ENCODE results near the gene EPN2. TPM values are rescaled to one million over a fixed set of nuclear protein-coding genes. Genes with fewer than 3 reads are reported as not detected.

The EPN2 gene
- total and polyA plus RNA-seq, 2 donors (not counting 1 experiment from before 2014, with no cell fraction given) = 23.8 to 36.0 TPM

DNA sequence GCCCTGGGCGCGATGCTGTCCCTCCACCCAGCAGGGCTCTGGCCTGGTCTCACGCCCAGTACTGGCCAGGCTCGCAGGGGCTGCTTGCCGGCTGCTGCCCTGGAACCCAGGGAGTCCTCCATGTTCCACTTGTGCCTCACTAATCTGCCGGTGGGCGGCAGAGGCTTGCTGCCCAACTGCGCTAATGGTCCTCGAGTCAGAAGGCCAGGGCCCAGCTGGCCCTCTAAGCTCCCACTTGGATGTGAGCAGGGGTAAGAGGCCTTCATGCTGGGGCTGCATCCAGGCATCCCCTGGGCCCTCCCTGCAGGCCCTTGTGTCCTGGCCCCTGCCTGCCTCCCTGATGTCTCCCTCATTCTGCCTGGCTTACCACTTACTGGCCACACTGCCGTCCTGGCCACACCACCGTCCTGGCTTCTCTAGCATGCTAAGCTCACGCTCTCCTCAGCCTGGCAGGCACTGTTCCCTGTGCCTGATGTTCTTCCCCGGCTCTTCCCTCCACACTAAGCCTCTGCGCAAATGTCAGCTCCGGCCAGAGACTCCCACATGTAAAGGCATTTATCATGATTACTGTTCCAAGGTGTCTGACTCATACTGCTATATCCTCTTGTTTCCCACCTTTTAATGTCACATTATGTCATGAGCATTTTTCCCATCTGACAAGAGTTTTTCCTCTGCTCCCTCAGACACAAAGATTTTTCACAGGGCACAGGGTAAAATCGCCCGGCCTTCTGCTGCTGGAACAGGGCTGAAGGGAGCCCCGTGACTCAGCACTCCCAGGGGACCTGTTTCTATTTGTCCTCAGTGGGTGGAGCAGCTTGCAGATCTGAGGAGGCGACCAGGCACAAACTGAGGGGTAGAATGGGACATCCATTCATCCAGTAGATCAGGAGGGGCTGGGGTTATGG is 109.4 kb downstream of the EPN2 start:
- Histone ChIP-seq H2AFZ (ENCODE audit: low read length) (no peak overlapping the region), H3K27ac (ENCODE audit: insufficient read depth, low read length) (peak overlapping the region; percentile 31)

DNA sequence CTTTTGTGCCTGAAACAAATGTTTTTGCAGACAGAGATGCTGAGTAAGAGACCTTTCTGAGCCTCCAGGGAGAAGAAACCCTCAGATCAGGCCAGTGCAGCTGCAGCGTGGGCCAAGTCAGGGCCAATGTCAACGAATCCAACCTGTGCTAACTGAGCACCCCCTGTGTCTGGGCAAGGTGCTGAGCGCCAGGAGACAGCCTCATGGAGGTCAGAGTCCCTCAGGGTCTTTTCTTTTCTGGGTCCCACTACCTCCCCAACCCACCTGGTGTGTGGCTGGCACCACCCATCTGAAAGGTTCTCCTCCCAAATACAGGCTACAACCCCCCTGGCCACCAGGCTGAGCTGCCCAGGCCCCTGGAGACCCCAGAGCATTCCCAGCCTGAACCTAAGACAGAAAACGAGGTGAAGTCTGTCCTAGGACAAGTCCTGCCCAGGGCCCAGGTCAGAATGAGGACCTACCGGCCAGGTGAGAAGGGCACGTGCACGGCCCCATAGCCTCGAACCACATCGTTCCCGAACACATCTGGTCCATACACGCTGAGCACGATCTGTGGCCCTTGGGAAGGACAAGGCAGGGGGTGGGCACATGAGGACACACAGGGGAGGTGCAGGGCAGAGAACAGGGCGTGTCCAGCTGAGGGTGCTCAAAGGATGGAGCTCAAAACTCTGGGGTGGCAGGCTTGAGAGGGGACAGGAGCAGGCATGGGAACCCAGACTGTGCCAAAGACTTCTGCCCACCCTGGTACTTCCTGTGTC is 110.3 kb downstream of the EPN2 start:
- TF ChIP-seq, protein P1, sequence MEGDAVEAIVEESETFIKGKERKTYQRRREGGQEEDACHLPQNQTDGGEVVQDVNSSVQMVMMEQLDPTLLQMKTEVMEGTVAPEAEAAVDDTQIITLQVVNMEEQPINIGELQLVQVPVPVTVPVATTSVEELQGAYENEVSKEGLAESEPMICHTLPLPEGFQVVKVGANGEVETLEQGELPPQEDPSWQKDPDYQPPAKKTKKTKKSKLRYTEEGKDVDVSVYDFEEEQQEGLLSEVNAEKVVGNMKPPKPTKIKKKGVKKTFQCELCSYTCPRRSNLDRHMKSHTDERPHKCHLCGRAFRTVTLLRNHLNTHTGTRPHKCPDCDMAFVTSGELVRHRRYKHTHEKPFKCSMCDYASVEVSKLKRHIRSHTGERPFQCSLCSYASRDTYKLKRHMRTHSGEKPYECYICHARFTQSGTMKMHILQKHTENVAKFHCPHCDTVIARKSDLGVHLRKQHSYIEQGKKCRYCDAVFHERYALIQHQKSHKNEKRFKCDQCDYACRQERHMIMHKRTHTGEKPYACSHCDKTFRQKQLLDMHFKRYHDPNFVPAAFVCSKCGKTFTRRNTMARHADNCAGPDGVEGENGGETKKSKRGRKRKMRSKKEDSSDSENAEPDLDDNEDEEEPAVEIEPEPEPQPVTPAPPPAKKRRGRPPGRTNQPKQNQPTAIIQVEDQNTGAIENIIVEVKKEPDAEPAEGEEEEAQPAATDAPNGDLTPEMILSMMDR (conservative IDR thresholded peaks at IDR 0.05 in 1 of 2, IDR thresholded peaks at IDR 0.05 in 1 of 2; ENCODE audit: low read depth in 1 of 2, low read length in 2 of 2) = no peak
- TF ChIP-seq EZH2 (IDR thresholded peaks at IDR 0.05; ENCODE audit: low read length, missing control alignments) = no peak
- no peak overlapping the region for H2AFZ ChIP-seq (ENCODE audit: low read length)
- no peaks in the 10 kb centered on the region for H3K79me2 ChIP-seq (ENCODE audit: control insufficient read depth, insufficient read depth, low read length)
- DNase-seq (ENCODE audit: low read depth in 2 of 2) = no peak
- H4K20me1 ChIP-seq (ENCODE audit: control insufficient read depth, extremely low read depth, insufficient read depth, low read length) = no peaks in the 10 kb centered on the region
- H3K9ac ChIP-seq (ENCODE audit: insufficient read depth, low read length) = no peak overlapping the region
- no peaks in the 10 kb centered on the region for H3K36me3 ChIP-seq (ENCODE audit: control insufficient read depth, insufficient read depth, low read length)
- peaks cover 22% of the 10 kb centered on the region for H3K4me1 ChIP-seq (ENCODE audit: control insufficient read depth, extremely low read depth, insufficient read depth, low read length)
- H3K4me2 ChIP-seq (ENCODE audit: extremely low read depth, insufficient read depth, low read length) = peak overlapping the region; percentile 52
- no peaks in the 10 kb centered on the region for H3K9me3 ChIP-seq (ENCODE audit: control insufficient read depth, insufficient read depth, low read depth, low read length)
- no peaks in the 10 kb centered on the region for H3K27me3 ChIP-seq (ENCODE audit: control insufficient read depth, insufficient read depth, low read length)
- H3K27ac ChIP-seq (ENCODE audit: insufficient read depth, low read length) = no peak overlapping the region
- no peak overlapping the region for H3K4me3 ChIP-seq (replicated peaks in 1 of 4; ENCODE audit: control extremely low read depth in 1 of 4, insufficient read depth in 1 of 4, low read depth in 3 of 4, low read length in 4 of 4)

More for the DNA sequence above, 109.4 kb downstream of the EPN2 start:
- H3K9me3 ChIP-seq (ENCODE audit: control insufficient read depth, insufficient read depth, low read depth, low read length) = no peaks in the 10 kb centered on the region
- no peaks in the 10 kb centered on the region for H4K20me1 ChIP-seq (ENCODE audit: control insufficient read depth, extremely low read depth, insufficient read depth, low read length)
- no peak for TF ChIP-seq EZH2 (IDR thresholded peaks at IDR 0.05; ENCODE audit: low read length, missing control alignments)
- TF ChIP-seq, protein P1 (conservative IDR thresholded peaks at IDR 0.05 in 1 of 2, IDR thresholded peaks at IDR 0.05 in 1 of 2; ENCODE audit: low read depth in 1 of 2, low read length in 2 of 2) = no peak
- H3K79me2 ChIP-seq (ENCODE audit: control insufficient read depth, insufficient read depth, low read length) = no peaks in the 10 kb centered on the region
- no peak overlapping the region for H3K4me3 ChIP-seq (replicated peaks in 1 of 4; ENCODE audit: control extremely low read depth in 1 of 4, insufficient read depth in 1 of 4, low read depth in 3 of 4, low read length in 4 of 4)
- no peaks in the 10 kb centered on the region for H3K27me3 ChIP-seq (ENCODE audit: control insufficient read depth, insufficient read depth, low read length)
- DNase-seq (ENCODE audit: low read depth in 2 of 2) = peak; percentile 67 to 95
- no peak overlapping the region for H3K9ac ChIP-seq (ENCODE audit: insufficient read depth, low read length)
- peaks cover 22% of the 10 kb centered on the region for H3K4me1 ChIP-seq (ENCODE audit: control insufficient read depth, extremely low read depth, insufficient read depth, low read length)
- no peaks in the 10 kb centered on the region for H3K36me3 ChIP-seq (ENCODE audit: control insufficient read depth, insufficient read depth, low read length)
- H3K4me2 ChIP-seq (ENCODE audit: extremely low read depth, insufficient read depth, low read length) = peak overlapping the region; percentile 52

DNA sequence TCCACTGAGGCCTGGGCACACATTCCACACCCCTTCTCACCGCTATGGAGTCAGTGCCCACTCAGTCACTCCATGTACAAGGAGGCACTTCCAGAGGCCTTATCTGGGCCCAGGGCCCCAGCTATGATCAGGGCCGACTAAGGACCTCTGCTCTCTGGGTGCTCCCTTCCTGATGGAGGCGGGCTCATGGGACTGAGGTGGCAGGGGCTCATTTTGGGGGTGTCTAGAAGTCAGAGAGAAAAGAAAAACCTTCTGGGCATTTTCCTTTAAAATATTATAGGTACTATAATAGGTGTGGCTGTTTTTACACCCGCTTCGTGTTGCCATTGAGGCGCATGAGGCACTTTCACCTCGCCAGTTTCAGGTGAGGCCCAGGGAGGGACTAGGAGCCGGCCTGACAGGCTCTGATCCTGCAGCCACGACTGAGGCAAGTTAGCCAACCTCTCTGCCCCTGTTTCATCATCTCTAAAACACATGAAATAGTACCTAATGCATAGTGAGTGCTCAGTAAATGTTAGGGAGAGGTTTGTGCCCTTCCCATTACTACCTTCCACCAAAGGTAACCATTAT is 111.0 kb downstream of the EPN2 start:
- no peak overlapping the region for H3K27ac ChIP-seq (ENCODE audit: insufficient read depth, low read length)
- H3K4me2 ChIP-seq (ENCODE audit: extremely low read depth, insufficient read depth, low read length) = no peak overlapping the region
- H3K9me3 ChIP-seq (ENCODE audit: control insufficient read depth, insufficient read depth, low read depth, low read length) = no peaks in the 10 kb centered on the region
- H3K79me2 ChIP-seq (ENCODE audit: control insufficient read depth, insufficient read depth, low read length) = no peaks in the 10 kb centered on the region
- H3K4me1 ChIP-seq (ENCODE audit: control insufficient read depth, extremely low read depth, insufficient read depth, low read length) = peaks cover 22% of the 10 kb centered on the region
- no peak overlapping the region for H3K4me3 ChIP-seq (replicated peaks in 1 of 4; ENCODE audit: control extremely low read depth in 1 of 4, insufficient read depth in 1 of 4, low read depth in 3 of 4, low read length in 4 of 4)
- no peaks in the 10 kb centered on the region for H4K20me1 ChIP-seq (ENCODE audit: control insufficient read depth, extremely low read depth, insufficient read depth, low read length)
- no peaks in the 10 kb centered on the region for H3K27me3 ChIP-seq (ENCODE audit: control insufficient read depth, insufficient read depth, low read length)
- DNase-seq (ENCODE audit: low read depth in 2 of 2) = no peak
- TF ChIP-seq, protein P1 (conservative IDR thresholded peaks at IDR 0.05 in 1 of 2, IDR thresholded peaks at IDR 0.05 in 1 of 2; ENCODE audit: low read depth in 1 of 2, low read length in 2 of 2) = no peak
- TF ChIP-seq EZH2 (IDR thresholded peaks at IDR 0.05; ENCODE audit: low read length, missing control alignments) = no peak
- H3K9ac ChIP-seq (ENCODE audit: insufficient read depth, low read length) = no peak overlapping the region
- H2AFZ ChIP-seq (ENCODE audit: low read length) = no peak overlapping the region
- H3K36me3 ChIP-seq (ENCODE audit: control insufficient read depth, insufficient read depth, low read length) = no peaks in the 10 kb centered on the region
